ENCODE results near the gene PIP5KL1.

DNA sequence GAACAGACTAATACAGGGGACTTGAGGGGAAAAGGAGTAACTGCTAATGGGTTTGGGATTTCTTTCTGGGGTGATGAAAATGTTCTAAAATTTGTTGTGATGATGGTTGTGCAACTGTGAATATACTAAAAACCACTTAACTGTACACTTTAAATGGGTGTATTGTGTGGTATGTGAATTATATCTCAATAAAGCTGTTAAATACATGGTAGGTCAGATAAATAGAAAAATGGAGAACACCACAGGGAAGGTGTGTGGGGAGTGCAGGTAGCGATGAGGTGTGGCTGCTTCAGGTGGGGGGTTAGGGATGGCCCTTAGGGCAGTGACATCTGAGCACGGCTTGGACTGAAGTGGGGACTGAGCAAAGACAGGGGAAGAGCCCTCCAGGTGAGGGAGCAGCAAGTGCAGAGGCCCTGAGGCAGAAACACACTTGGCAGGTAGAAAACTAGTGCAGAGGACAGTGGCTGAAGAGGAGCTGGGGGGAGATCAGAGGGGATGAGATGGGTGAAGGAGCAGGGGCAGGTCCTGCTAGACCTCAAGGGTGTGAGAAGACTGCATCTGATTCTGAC, 29.3 kb upstream of the PIP5KL1 start:
- TF ChIP-seq, protein P1, sequence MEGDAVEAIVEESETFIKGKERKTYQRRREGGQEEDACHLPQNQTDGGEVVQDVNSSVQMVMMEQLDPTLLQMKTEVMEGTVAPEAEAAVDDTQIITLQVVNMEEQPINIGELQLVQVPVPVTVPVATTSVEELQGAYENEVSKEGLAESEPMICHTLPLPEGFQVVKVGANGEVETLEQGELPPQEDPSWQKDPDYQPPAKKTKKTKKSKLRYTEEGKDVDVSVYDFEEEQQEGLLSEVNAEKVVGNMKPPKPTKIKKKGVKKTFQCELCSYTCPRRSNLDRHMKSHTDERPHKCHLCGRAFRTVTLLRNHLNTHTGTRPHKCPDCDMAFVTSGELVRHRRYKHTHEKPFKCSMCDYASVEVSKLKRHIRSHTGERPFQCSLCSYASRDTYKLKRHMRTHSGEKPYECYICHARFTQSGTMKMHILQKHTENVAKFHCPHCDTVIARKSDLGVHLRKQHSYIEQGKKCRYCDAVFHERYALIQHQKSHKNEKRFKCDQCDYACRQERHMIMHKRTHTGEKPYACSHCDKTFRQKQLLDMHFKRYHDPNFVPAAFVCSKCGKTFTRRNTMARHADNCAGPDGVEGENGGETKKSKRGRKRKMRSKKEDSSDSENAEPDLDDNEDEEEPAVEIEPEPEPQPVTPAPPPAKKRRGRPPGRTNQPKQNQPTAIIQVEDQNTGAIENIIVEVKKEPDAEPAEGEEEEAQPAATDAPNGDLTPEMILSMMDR (conservative IDR thresholded peaks at IDR 0.05; ENCODE audit: low read depth, low read length), result no peak
- TF ChIP-seq EZH2phosphoT487 (IDR thresholded peaks at IDR 0.05; ENCODE audit: borderline replicate concordance, low read length) (no peak), EZH2 (IDR thresholded peaks at IDR 0.05; ENCODE audit: low read length, unreplicated experiment) (no peak)
